Fibroblast of lung (primary cell): Measurements from ENCODE around the gene ASTN1. TPM values are rescaled to one million over a fixed set of nuclear protein-coding genes. Genes with fewer than 3 reads are reported as not detected.

Source experiments
- DNase-seq, 2 donors: peaks; one replicate each; pipeline versions ENCODE4 v3.0.0 to v3.0.0-alpha.2; 2010; ENCODE audit warnings: low read depth in 2 of 2
- H2AFZ ChIP-seq: 2 replicates; pipeline ENCODE4 v1.5.1; 2012; ENCODE audit warnings: low read length, control low read depth, inconsistent platforms
- H3K27ac ChIP-seq: 2 replicates; pipeline ENCODE4 v1.5.1; 2011; ENCODE audit warnings: low read length, control low read depth; ENCODE audit not compliant: insufficient read depth
- H3K27me3 ChIP-seq: 2 replicates; pipeline ENCODE4 v1.5.1; 2011; ENCODE audit warnings: mild to moderate bottlenecking, low read length; ENCODE audit not compliant: control insufficient read depth, insufficient read depth
- H3K36me3 ChIP-seq: 2 replicates; pipeline ENCODE4 v1.5.1; 2011; ENCODE audit warnings: low read length; ENCODE audit not compliant: control insufficient read depth, insufficient read depth
- H3K4me1 ChIP-seq: 2 replicates; pipeline ENCODE4 v1.5.1; 2011; ENCODE audit warnings: low read length; ENCODE audit not compliant: control insufficient read depth, insufficient read depth; ENCODE audit errors: extremely low read depth
- H3K4me2 ChIP-seq: 2 replicates; pipeline ENCODE4 v1.5.1; 2011; ENCODE audit warnings: low read length, control low read depth; ENCODE audit not compliant: insufficient read depth; ENCODE audit errors: extremely low read depth
- H3K4me3 ChIP-seq, 4 experiments: fragments of 200-600 bp in 1 of 4; sonication (generic) in 1 of 4; replicated peaks in 1 of 4; 2 replicates each; pipeline ENCODE4 v1.5.1; 2011 to 2016; ENCODE audit warnings: low read length in 4 of 4, low read depth in 3 of 4, mild to moderate bottlenecking in 3 of 4, control low read depth in 2 of 4, inconsistent platforms in 1 of 4, mixed read lengths in 1 of 4; ENCODE audit not compliant: insufficient read depth in 1 of 4; ENCODE audit errors: control extremely low read depth in 1 of 4
- H3K79me2 ChIP-seq: 2 replicates; pipeline ENCODE4 v1.5.1; 2012; ENCODE audit warnings: mild to moderate bottlenecking, low read length, inconsistent platforms; ENCODE audit not compliant: control insufficient read depth, insufficient read depth
- H3K9ac ChIP-seq: 2 replicates; pipeline ENCODE4 v1.5.1; 2011; ENCODE audit warnings: mild to moderate bottlenecking, low read length, control low read depth; ENCODE audit not compliant: insufficient read depth
- H3K9me3 ChIP-seq: 2 replicates; pipeline ENCODE4 v1.5.1; 2012; ENCODE audit warnings: low read depth, low read length; ENCODE audit not compliant: control insufficient read depth, insufficient read depth
- H4K20me1 ChIP-seq: 2 replicates; pipeline ENCODE4 v1.5.1; 2011; ENCODE audit warnings: low read length; ENCODE audit not compliant: control insufficient read depth, insufficient read depth; ENCODE audit errors: extremely low read depth
- CTCF ChIP-seq, 2 donors: IDR thresholded peaks in 1 of 2; conservative IDR thresholded peaks in 1 of 2; 1 replicate in 1 of 2; 2 replicates in 1 of 2; pipeline ENCODE4 v1.5.1; 2011 to 2012; ENCODE audit warnings: low read length in 2 of 2, control low read depth in 1 of 2, inconsistent platforms in 1 of 2, low read depth in 1 of 2, mild to moderate bottlenecking in 1 of 2
- EZH2 ChIP-seq: IDR thresholded peaks from 2 replicates; pipeline ENCODE4 v1.5.1; 2012; ENCODE audit warnings: low read length, control low read depth, mild to moderate bottlenecking; ENCODE audit errors: missing control alignments
- polyA plus RNA-seq, 2 donors: library from polyadenylated mRNA; depleted of rRNA in 1 of 2; stranded (reverse) in 1 of 2; unstranded in 1 of 2; fragments of >200 nt; gene quantifications; 2 replicates each; pipeline ENCODE4 v1.2.1, GENCODE V29; 2011 to 2012; ENCODE audit warnings: missing spikeins in 1 of 2
- total RNA-seq: library from RNA; depleted of rRNA; stranded (reverse); fragments of >200 nt; gene quantifications from 2 replicates; pipeline ENCODE4 v1.2.1, GENCODE V29; 2014

Gene ASTN1
- total and polyA plus RNA-seq, 2 donors (not counting 1 experiment from before 2014, with no cell fraction given) = 0.06 to 0.17 TPM

DNA sequence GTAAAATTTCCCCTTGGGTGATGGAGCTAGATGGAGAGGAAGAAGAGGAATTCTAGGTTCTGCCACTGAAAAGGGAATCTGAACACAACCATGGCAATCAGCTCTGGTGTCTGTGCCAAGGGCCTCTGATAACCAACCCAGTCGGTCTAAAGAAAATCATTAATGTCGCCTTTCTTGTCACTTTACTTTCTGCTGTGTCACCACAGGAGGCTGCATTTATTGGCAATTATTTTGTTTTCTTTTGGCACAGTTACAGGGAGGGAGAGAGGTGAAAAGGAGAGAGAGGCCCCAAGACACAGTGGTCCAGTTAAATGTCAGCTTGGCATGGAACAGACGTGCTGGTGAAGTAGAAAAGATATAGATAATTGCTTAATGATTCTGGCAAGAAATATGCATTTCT, 287.0 kb downstream of the ASTN1 start:
- Histone ChIP-seq H3K9ac (no peak overlapping the region), H3K4me3 (no peak overlapping the region), H3K79me2 (no peaks in the 10 kb centered on the region), H2AFZ (no peak overlapping the region), H3K36me3 (no peaks in the 10 kb centered on the region), H3K4me1 (no peaks in the 10 kb centered on the region), H4K20me1 (no peaks in the 10 kb centered on the region), H3K9me3 (no peaks in the 10 kb centered on the region), H3K27me3 (no peaks in the 10 kb centered on the region), H3K4me2 (no peak overlapping the region), H3K27ac (no peak overlapping the region)
- TF ChIP-seq EZH2 = no peak
- TF ChIP-seq CTCF (conservative IDR thresholded peaks at IDR 0.05 in 1 of 2, IDR thresholded peaks at IDR 0.05 in 1 of 2; ENCODE audit: low read depth in 1 of 2, low read length in 2 of 2) = no peak
- DNase-seq = no peak

GRCh38 chr1:176876966-176877515, 287.5 kb downstream of the ASTN1 start:
- H4K20me1 ChIP-seq = no peaks in the 10 kb centered on the region
- H3K4me2 ChIP-seq = no peak overlapping the region
- H2AFZ ChIP-seq = no peak overlapping the region
- H3K9me3 ChIP-seq = no peaks in the 10 kb centered on the region
- no peak overlapping the region for H3K4me3 ChIP-seq
- no peak overlapping the region for H3K9ac ChIP-seq
- H3K27me3 ChIP-seq = no peaks in the 10 kb centered on the region
- no peaks in the 10 kb centered on the region for H3K36me3 ChIP-seq
- no peak overlapping the region for H3K27ac ChIP-seq
- no peaks in the 10 kb centered on the region for H3K4me1 ChIP-seq
- no peaks in the 10 kb centered on the region for H3K79me2 ChIP-seq
- TF ChIP-seq EZH2 = no peak
- no peak for TF ChIP-seq CTCF (conservative IDR thresholded peaks at IDR 0.05 in 1 of 2, IDR thresholded peaks at IDR 0.05 in 1 of 2; ENCODE audit: low read depth in 1 of 2, low read length in 2 of 2)
- no peak for DNase-seq

GRCh38 chr1:176869577-176869976, 294.9 kb downstream of the ASTN1 start:
- H2AFZ ChIP-seq = no peak overlapping the region
- no peak overlapping the region for H3K4me3 ChIP-seq
- no peak for TF ChIP-seq EZH2
- TF ChIP-seq CTCF (conservative IDR thresholded peaks at IDR 0.05 in 1 of 2, IDR thresholded peaks at IDR 0.05 in 1 of 2; ENCODE audit: low read depth in 1 of 2, low read length in 2 of 2) = no peak

More at GRCh38 chr1:176869577-176869976, 294.9 kb downstream of the ASTN1 start:
- no peaks in the 10 kb centered on the region for H4K20me1 ChIP-seq
- no peak overlapping the region for H3K27ac ChIP-seq
- H3K9ac ChIP-seq = no peak overlapping the region
- no peaks in the 10 kb centered on the region for H3K4me1 ChIP-seq
- no peaks in the 10 kb centered on the region for H3K27me3 ChIP-seq
- no peaks in the 10 kb centered on the region for H3K79me2 ChIP-seq
- H3K4me2 ChIP-seq = no peak overlapping the region
- no peaks in the 10 kb centered on the region for H3K36me3 ChIP-seq
- H3K9me3 ChIP-seq = no peaks in the 10 kb centered on the region
- no peak for DNase-seq
